GM12891 (cell line): ENCODE results near the gene BCL11A.

Experiments used
- PAX5 ChIP-seq: IDR thresholded peaks from 2 replicates; pipeline ENCODE4 v1.6.1; 2011; ENCODE audit warnings: low read length, moderate library complexity, mild to moderate bottlenecking; ENCODE audit not compliant: insufficient read depth, severe bottlenecking
- POLR2A ChIP-seq: IDR thresholded peaks from 2 replicates; pipeline ENCODE4 v1.6.1; 2011; ENCODE audit warnings: low read depth, low read length, control low read depth
- POLR2AphosphoS5 ChIP-seq: IDR thresholded peaks from 2 replicates; pipeline ENCODE4 v1.6.1; 2011; ENCODE audit warnings: low read depth, low read length, control low read depth
- POU2F2 ChIP-seq: IDR thresholded peaks from 2 replicates; pipeline ENCODE4 v1.6.1; 2011; ENCODE audit warnings: low read depth, mild to moderate bottlenecking, control low read depth, low read length, moderate library complexity
- SPI1 ChIP-seq: IDR thresholded peaks from 2 replicates; pipeline ENCODE4 v1.6.1; 2011; ENCODE audit warnings: low read depth, low read length, control low read depth
- TAF1 ChIP-seq: IDR thresholded peaks from 2 replicates; pipeline ENCODE4 v1.6.1; 2011; ENCODE audit warnings: low read depth, low read length, control low read depth

DNA sequence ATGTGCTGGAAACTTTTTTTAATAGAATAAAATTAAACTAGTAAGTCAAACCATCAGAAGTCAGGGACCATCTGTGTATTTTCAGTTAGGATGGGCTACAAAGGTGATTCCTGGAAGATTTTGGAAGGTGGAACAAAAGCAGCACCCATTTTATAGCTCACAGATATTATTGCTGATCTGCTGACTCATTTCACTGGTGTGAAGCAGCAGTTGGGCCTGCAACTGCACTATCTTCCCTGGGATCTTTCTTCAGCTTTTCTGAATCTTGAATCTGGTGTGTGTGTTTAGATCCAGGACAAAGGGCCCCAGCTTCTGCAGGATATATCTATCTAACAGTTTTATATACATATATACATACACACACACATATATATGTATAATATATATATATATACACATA lies 35.6 kb upstream of the BCL11A start:
- TF ChIP-seq POLR2AphosphoS5 (no peak), POLR2A (no peak), TAF1 (no peak), SPI1 (no peak), POU2F2 (no peak), PAX5 (no peak)
